ENCODE measurements around the gene CHN1.

The CHN1 gene

GRCh38 chr2:174812037-174812436 lies 193.1 kb downstream of the CHN1 start:
- no peak for DNase-seq

DNA sequence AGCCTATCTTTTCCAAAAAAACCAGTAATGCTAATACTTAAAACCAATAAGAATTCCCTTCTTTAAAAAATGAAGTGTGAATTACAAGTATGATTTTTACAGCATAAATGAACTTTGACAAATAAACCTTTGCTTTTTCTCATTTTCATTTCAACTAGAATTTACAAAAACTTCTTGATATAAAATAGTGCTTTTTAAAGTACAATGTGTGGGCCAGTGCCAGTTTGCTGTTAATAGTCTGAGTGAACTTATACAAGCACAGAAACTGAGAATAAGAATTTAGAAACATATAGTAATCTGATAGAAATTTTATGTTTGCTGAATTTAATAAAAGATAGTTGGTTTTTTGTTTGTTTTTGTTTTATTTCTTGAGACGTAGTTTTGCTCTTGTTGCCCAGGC lies 197.2 kb downstream of the CHN1 start:
- no peak for DNase-seq

DNA sequence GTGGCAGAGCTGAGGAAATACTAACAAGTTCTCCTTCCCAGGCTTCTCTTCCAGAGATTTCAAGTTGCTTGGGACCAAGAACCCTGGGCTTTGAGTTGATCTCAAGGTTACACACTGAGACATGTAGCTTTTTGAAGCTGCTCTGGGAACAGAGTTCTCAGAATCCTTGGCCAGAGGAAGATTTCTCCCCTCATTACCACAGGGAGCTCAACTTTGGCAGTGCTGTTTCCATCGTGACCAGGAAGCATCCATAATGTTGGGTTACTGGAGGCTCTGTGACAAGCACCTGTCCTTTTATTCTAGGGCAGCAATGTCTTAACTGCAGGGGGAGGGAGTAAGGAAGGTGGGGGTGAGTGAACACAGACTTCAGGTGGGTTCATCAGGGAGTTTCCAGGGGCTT lies 199.4 kb downstream of the CHN1 start:
- DNase-seq = no peak

- DNase-seq = no peak
Measured at GRCh38 chr2:174802459-174802858, 202.7 kb downstream of the CHN1 start.

DNA sequence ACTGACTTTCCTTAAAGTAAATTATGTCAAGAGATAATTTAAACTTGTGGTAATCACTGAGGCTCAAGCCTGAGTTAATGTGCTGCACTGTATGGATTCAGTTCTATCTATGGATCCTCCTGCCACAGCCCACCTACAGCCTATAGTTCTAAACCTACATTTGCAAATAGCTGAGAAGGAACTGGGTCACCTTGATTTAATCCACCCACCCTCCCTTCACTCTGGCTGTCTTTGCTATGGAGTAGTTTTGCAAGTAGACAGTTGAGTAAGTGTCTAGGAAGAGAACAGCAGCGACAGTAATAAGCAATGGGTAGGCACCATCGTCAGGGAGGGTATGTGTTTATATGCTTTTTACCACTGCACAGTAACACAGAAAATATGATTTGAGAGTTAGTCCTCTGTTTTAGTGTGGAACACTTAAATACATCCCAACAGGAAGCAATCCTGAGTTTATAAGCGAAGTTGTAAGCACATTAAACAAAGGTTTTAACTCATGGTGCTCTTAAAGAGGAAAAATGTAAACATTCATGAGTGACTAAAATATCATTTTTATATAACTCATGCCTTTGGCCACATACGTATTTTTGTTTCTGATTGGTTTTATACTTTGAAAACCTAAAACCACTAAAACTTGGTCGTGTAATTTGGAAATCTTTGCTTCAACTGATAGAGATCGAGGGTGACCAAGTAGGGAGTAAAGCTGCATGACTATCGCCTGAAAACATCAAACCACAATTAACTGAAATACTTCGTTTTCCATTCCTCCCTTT lies 204.6 kb downstream of the CHN1 start:
- DNase-seq = no peak

GRCh38 chr2:174798801-174799200 lies 206.4 kb downstream of the CHN1 start:
- DNase-seq = no peak

DNA sequence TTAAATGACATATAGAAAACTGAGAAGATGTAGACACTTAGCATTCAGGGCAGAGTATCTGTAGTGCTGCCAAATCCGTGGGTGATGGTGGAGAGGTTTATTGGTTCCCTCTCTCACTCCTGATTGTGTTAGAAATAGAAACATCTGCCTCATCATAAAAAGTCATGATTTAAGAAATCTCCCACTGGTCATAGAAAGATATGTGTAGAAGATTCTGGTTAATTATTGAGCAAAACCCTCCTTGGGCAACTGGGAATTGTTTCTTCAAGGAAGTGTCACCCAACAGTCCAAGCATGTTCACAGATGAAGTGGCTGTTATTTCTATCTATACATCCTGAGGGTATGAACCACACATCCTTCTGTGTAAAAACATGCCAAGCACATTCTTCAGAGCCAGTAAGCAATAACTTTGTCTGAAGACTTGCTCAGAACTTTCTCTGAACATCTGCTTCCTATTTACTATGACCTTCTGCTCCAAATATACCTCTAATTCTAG lies 207.4 kb downstream of the CHN1 start:
- DNase-seq = no peak

GRCh38 chr2:174796319-174796771 lies 208.8 kb downstream of the CHN1 start:
- DNase-seq = no peak

GRCh38 chr2:174794851-174795374 lies 210.3 kb downstream of the CHN1 start:
- DNase-seq = no peak

DNA sequence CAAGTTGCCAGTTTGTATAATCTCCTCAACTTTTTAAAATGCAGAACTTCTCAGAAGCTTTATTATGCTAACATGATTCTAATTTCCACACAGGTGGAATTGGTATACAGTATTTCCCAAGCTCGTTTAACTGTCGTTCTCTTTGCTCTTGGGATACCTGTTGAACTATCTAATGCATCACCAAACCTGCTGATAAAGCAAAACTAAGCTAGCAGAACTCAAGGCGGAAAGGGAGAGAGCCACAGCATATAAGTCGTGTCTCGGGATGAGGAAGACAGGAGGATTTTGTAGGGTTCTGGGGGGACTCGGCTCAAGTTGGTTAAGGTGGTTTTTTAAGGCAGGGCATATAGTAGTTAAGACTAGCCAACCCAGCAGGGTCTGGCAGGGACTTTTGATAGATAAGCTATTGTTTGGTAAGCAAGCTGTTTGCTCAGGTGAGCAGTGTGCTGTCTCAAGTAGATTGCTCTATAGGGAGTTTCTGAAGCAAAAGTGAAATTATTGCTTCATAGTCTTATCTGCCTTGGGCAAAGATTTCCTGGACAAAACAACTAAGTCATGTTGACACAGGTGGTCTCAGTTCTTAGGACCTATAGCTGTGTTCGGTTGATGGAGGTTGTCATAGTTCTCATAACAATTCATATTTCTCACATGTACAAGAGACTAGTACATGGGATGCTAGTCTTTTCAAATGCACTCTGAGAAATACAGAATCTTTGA lies 212.7 kb downstream of the CHN1 start:
- DNase-seq = no peak

DNA sequence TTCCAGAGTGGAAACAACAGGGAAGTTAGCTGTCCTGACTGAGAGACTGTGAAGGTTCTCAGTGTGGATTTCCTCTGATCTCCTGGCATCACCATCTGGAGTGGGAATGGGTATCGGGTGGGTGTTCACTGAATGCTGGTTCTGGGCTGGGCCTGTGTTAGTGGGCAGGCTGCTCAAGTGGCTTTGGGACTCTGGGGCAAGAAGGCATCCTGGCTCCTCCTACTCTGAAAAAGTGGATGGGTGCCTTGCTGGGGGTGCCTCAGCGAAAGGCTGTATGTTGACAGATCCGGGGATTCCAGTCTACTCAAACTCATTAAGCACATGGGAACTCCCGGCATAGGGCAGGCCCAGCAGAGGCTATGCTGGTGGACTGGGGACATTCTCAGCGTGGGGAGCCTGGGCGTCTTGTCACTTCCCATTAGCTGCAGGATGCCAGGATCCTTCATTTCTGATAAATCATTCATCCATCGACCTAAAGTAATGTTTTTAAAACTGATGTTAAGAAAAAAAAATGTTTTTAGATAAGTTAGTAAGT lies 213.4 kb downstream of the CHN1 start:
- DNase-seq = no peak

DNA sequence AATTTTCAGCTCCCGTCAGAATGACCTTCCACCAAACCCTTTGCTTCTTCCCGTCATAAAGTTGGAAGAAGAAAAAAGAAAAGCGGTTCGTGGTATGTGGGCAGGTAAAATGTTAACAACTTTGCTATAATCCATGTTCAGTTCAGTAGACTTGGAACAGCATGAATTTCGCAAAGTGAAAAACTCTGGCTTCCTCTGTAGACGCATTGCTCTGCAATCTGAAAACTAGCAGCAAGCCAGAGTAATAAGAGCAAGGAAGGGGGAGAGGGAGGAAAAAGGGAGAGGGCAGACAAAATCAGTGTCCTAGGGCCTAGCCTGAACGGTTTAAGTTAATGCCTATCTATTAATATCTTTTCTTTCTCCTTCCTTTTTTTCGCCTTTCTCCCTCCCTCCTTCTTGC lies 214.2 kb downstream of the CHN1 start:
- DNase-seq = no peak

GRCh38 chr2:174789001-174789400 lies 216.2 kb downstream of the CHN1 start:
- no peak for DNase-seq

GRCh38 chr2:174788291-174788929 lies 216.8 kb downstream of the CHN1 start:
- no peak for DNase-seq

DNA sequence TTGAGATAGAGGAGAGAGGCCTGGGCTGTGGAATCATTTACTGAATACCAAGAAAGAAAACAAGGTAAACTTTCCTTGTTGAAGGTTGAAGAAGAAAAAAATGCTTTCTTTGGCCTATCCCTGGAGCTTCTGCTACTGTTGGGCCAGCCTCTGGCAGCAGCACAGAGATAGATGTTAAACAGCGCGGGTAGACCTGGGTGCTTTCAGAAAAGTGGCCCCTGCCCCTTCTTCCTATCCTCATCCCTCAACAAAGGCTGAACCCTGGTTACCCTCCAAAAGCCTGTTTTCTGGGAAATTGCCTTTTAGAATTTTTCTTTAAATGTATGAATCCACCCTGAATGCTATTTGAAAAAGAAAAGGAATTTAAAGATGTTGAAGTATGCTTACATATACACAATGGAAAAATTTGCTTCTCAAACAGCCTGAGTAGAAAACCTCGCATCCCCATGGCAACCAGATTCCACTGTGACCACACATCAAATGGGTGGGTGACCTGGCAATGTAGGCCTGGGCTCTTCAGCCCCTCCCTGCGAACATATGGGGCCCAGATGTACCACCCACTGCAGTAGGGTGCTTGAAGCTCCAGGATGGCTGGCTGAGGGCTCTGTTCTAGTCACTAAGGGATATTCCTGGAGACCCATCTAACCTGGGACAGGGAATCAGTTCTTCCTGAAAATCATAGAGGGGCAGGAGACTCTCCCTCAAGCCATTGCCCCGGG lies 217.5 kb downstream of the CHN1 start:
- no peak for DNase-seq

DNA sequence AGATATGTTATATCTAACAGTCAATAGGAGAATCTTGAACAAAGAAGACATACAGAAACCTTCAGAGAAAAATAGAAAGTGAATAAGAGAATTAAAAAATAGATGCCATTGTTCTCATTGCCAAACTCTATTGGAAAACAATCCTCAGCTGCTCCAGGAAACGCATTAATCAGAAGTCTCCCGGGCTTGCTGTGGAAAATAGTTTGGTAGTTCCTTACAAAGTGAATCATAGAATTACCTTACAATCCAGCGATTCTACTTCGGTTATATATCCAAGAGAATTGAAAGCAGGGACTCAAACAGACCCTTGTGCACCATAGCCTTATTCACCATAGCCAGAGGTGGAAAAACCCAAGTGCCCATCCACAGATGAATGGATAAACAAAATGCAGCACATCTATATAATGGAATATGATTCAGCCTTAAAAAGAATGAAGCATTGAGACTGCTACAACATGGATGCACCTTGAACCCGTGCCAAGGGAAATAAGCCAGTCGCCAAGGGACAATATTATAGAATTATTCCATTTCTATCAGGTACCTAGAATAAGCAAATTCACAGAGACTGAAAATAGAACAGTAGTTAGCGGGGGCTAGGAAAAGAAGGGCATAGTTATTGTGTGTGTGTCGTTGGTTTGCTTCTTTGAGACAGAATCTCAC lies 219.0 kb downstream of the CHN1 start:
- DNase-seq = no peak

DNA sequence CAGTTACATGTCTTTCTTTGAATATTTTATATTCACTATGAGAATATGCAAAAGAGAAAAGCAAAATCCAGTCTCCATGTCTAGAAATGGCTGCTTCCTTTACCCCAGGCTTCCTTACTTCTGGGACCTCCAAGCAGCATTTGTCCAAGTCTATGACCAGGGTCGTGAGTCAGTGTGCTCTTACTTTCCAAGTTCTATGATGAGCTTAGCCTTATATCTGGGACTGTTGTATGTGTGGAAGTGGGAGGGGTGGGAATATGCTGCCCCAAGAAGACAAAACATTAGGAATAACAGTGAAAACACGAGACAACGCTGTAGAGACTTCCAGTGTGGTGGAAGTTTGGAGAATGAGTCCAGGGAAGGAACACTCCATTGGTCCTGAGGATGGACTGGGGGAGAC lies 219.7 kb downstream of the CHN1 start:
- no peak for DNase-seq

GRCh38 chr2:174784909-174785308 lies 220.3 kb downstream of the CHN1 start:
- no peak for DNase-seq

DNA sequence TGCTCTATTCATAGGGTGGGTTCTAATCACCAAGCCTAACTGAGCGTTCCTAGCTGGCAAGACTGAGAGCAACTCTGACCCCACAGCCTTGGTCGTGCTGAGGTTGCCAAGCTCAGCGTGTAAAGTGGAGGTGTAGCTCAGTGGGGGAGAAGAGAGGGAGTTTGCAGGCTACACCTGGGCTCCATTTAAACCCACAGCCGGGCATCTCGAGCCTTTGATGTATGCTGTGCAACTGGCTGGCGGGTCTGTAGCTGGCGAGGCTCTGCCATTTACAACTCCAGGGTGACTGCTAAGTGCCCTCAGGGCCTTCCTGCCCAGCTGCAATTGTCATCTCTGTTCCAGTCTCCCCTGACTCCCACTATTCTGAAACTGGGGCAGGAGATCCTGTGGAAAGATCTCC lies 220.9 kb downstream of the CHN1 start:
- DNase-seq = no peak

GRCh38 chr2:174781996-174782395 lies 223.2 kb downstream of the CHN1 start:
- DNase-seq = no peak

DNA sequence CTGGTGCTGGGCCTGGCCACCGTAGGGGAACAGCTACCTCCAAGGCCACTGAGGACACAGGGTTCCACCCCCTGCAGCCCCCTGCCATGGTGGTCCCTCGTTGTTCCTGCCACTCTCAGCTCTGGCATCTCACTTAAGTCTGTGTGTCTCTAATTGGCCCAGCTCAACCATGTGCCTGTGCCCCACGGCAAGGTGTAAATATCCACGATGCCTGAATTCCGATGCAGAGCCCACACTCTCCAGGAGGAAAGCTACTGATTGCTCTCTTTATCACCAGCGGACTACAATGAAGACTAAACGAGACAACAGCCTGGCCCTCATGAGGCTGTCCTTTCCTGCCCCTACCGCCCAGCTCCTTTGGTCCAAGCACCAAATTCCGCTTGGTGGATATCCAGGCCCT lies 223.9 kb downstream of the CHN1 start:
- DNase-seq = no peak

DNA sequence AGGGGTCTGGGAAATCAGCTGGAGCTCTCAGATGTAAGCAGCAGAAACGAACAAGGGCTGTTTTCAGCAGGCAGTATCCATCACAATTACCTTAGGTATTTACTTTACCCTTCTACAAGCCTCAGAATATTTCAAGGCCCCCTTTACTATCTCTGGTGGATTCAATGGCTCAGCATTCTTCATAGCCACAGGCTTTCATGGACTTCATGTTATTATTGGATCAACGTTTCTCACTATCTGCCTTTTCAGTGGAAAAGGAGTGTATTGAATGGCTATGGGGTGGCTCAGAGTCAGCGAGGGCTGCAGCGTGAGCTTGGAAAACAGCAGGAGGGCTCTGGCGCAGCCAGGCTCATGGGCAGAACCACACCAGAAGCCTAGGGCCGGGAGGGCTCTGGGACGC lies 224.3 kb downstream of the CHN1 start:
- no peak for DNase-seq
